SK-N-SH treated with all-trans-retinoic acid at 6 μM for 48 hours (cell line): ENCODE results near the gene MEI1.

Experiments used
- GLIS3 ChIP-seq: fragments of 250-450 bp; sonication (Bioruptor Pico); IDR thresholded peaks from 2 replicates; pipeline ENCODE4 v1.5.0; 2020; ENCODE audit warnings: mild to moderate bottlenecking, moderate library complexity
- OSR1 ChIP-seq: fragments of 250-450 bp; sonication (Bioruptor Pico); IDR thresholded peaks from 2 replicates; pipeline ENCODE4 v1.8.0; 2022; ENCODE audit warnings: moderate library complexity, mild to moderate bottlenecking, inconsistent platforms
- PPARA ChIP-seq: fragments of 250-450 bp; sonication (Bioruptor Pico); IDR thresholded peaks from 2 replicates; pipeline ENCODE4 v1.5.0; 2020; ENCODE audit warnings: mild to moderate bottlenecking, borderline replicate concordance
- RARB ChIP-seq: fragments of 250-450 bp; sonication (Bioruptor Pico); IDR thresholded peaks from 2 replicates; pipeline ENCODE4 v1.8.0; 2021; ENCODE audit warnings: mild to moderate bottlenecking, moderate library complexity
- ZFP30 ChIP-seq: fragments of 450-650 bp; formaldehyde crosslinking; IDR thresholded peaks from 2 replicates; pipeline ENCODE4 v1.5.0; 2022; ENCODE audit warnings: mild to moderate bottlenecking, moderate library complexity

DNA sequence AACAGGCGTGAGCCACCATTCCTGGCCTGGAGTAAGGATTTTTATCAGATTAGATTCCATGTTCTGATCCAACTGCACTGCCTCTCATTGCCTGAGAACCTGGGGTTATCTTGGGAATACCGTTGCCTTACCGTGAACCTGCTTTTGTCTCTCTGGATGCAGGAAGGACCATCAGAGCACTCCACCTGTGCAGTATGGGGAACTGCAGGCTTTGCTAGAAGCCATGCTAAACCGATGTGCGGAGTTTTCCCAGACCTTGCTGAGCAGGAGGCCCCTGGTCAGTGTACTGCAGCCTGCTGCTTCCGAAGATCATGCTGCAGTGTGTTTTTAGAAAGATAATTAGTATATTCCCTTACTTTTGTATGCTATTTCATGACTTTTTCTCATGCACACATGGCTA is 43.6 kb downstream of the MEI1 start:
- TF ChIP-seq GLIS3 (CRISPR knock-in tag) (no peak), OSR1 (CRISPR knock-in tag) (no peak), ZFP30 (CRISPR knock-in tag) (no peak), PPARA (CRISPR knock-in tag) (no peak), RARB (CRISPR knock-in tag) (no peak)
